Activated CD8-positive, alpha-beta memory T cell treated with anti-CD3 and anti-CD28 coated beads, Interleukin-2, amount 10 ng/mL, durations not matched to agents 7 days and 5 days (primary cell): Measurements from ENCODE around the gene C2orf66. TPM values are rescaled to one million over a fixed set of nuclear protein-coding genes. Genes with fewer than 3 reads are reported as not detected.

Experiments
- ATAC-seq: fragments of 150-1000 bp; cut with Tn5 transposase; one replicate; pipeline ENCODE4 v1.10.0; 2021; ENCODE audit warnings: moderate library complexity
- CTCF ChIA-PET: fragments of 350-600 bp; sonication (Branson Sonifier 250); formaldehyde crosslinking; loops from one replicate; lab custom pipeline; 2021; ENCODE audit warnings: antibody characterized with exemption; lab: Charles Lee
- DNase-seq: peaks from one replicate; pipeline ENCODE4 v3.0.0-alpha.2; 2020
- H3K27ac Mint-ChIP-seq: one replicate; pipeline ENCODE4 v1.8.0; 2021; ENCODE audit warnings: mild to moderate bottlenecking, mixed read lengths
- H3K27me3 Mint-ChIP-seq: one replicate; pipeline ENCODE4 v1.8.0; 2021; ENCODE audit warnings: mixed read lengths
- H3K36me3 Mint-ChIP-seq: one replicate; pipeline ENCODE4 v1.8.0; 2021; ENCODE audit warnings: mild to moderate bottlenecking, mixed read lengths
- H3K4me1 Mint-ChIP-seq: one replicate; pipeline ENCODE4 v1.8.0; 2021; ENCODE audit warnings: mixed read lengths
- H3K4me3 Mint-ChIP-seq: one replicate; pipeline ENCODE4 v1.8.0; 2021; ENCODE audit warnings: mild to moderate bottlenecking, moderate library complexity, mixed read lengths
- H3K9me3 Mint-ChIP-seq: one replicate; pipeline ENCODE4 v1.8.0; 2022; ENCODE audit warnings: low read depth, mixed read lengths
- total RNA-seq, 2 experiments: library from RNA; stranded (reverse); gene quantifications; one replicate each; pipeline ENCODE4 v1.2.3, GENCODE V29; 2021

C2orf66 gene
- under 1 TPM in 1 of 2 experiments, not detected in 1; 0.16 TPM for total RNA-seq

DNA sequence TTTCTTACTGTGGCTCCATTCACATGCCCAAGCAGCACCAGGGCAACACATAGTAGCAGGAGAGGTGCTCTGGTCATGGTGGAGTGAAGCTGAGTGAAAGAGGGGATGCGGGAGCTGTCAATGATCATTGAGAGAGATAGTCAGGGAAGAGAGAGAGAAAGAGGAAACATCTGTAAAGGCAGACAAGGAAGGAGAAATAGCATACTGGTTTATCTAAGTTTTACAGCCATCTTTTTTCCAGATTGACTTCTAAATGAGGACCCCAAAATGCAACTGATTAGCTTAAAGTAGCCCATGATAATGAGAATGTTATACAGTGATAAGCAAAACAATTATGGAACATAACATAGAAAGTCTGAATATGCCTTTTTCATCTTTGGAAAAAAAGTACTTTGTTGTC, at the start of gene C2orf66:
TSS of gene C2orf66 (minus strand) at position 96 of the 400 bp plus-strand sequence. CDS start at position 77, 19 bp downstream.
- no peak within 1 kb of the TSS for H3K4me3 Mint-ChIP-seq
- H3K9me3 Mint-ChIP-seq: peaks cover 2% of the 10 kb centered on the region
- peaks cover 49% of the 10 kb centered on the region for H3K27me3 Mint-ChIP-seq
- no peak for DNase-seq
- ATAC-seq: no peak
- no peak within 1 kb of the TSS for H3K27ac Mint-ChIP-seq
- H3K4me1 Mint-ChIP-seq: no peaks in the 10 kb centered on the region
- CTCF ChIA-PET: interaction anchor here (1.3 kb wide), 1 partner anchor 10 kb away, joined by 4 read pairs; the partner anchor contains the start of gene GTF3C3
- peaks cover 2% of the 10 kb centered on the region for H3K36me3 Mint-ChIP-seq

DNA sequence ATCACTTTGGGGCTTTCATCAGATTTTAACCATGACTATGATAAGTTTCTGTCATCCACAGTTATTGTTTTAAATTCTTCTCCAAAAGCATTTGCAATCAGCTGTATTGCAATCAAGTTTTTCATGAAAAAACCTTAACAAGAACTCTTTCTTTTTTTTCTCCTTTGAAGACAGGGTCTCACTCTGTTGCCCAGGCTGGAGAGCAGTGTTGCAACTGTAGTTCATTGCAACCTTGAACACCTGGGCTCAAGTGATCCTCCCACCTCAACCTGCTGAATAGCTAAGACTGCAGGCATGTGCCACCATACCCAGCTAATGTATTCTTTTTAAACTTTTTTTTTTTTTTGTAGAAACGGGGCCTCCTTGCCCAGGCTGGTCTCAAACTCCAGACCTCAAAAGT, 45.5 kb upstream of the C2orf66 start:
- no peaks in the 10 kb centered on the region for H3K27me3 Mint-ChIP-seq
- no peak for ATAC-seq
- H3K4me3 Mint-ChIP-seq: no peak overlapping the region
- H3K4me1 Mint-ChIP-seq: peaks cover 19% of the 10 kb centered on the region
- DNase-seq: no peak
- H3K36me3 Mint-ChIP-seq: peaks cover 58% of the 10 kb centered on the region
- CTCF ChIA-PET: no interaction called here
- H3K9me3 Mint-ChIP-seq: peaks cover 5% of the 10 kb centered on the region
- no peak overlapping the region for H3K27ac Mint-ChIP-seq

DNA sequence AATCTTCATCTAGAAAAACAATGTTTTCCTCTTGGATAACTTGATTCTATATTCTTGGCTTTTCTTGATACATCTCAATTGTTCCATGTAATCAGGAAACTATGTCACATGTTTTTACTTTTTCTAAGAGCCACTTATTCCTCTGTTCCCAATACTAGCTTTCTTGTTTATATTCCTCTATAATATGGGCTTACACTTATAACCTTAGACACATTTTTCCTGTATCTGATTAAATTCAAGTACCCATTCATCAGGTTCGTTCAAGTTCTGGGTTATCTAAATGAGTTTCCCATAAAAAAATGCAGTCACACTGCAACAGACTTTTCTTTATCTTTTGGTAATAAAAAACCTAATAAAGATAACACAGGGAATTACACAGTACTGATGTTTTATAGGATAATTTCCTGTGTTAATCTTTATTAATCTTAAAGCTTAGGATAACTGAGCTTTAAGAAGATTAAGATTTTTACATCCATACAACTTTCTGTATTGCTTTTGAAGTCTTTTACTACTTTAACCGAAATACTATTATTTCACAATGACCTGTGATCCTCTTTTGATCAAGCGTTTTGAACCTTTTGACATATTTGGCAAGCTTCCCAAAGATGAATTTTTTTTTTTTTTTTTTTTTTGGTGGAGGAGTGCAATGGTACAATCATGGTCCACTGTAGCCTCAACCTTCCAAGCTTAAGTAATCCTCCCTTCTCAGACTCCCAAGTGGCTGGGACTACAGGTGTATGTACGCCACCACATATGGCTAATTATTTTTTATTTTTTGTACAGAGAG, 44.3 kb upstream of the C2orf66 start:
- H3K4me1 Mint-ChIP-seq: peaks cover 19% of the 10 kb centered on the region
- H3K27ac Mint-ChIP-seq: no peak overlapping the region
- H3K27me3 Mint-ChIP-seq: no peaks in the 10 kb centered on the region
- DNase-seq (no peak), ATAC-seq (no peak)
- H3K4me3 Mint-ChIP-seq: no peak overlapping the region
- CTCF ChIA-PET: no interaction called here
- H3K9me3 Mint-ChIP-seq: peaks cover 2% of the 10 kb centered on the region
- H3K36me3 Mint-ChIP-seq: peaks cover 49% of the 10 kb centered on the region

GRCh38 chr2:196851088-196851487, 41.9 kb upstream of the C2orf66 start:
- H3K27me3 Mint-ChIP-seq: no peaks in the 10 kb centered on the region
- CTCF ChIA-PET: interaction anchor here (1.0 kb wide), 1 partner anchor 258 kb away, joined by 3 read pairs; no protein-coding TSS in a partner anchor
- ATAC-seq (no peak), DNase-seq (no peak)
- H3K27ac Mint-ChIP-seq: peak overlapping the region; percentile 28
- H3K36me3 Mint-ChIP-seq: peaks cover 48% of the 10 kb centered on the region
- H3K9me3 Mint-ChIP-seq: no peaks in the 10 kb centered on the region
- H3K4me3 Mint-ChIP-seq: no peak overlapping the region
- H3K4me1 Mint-ChIP-seq: peaks cover 28% of the 10 kb centered on the region

- ATAC-seq: no peak
- no peak for DNase-seq
- Mint-ChIP-seq H3K4me1 (peaks cover 32% of the 10 kb centered on the region), H3K36me3 (peaks cover 55% of the 10 kb centered on the region), H3K9me3 (no peaks in the 10 kb centered on the region), H3K4me3 (no peak overlapping the region), H3K27me3 (no peaks in the 10 kb centered on the region), H3K27ac (no peak overlapping the region)
- CTCF ChIA-PET: interaction anchor here (0.8 kb wide), 1 partner anchor 41 kb away, joined by 3 read pairs; no protein-coding TSS in a partner anchor
Observed at GRCh38 chr2:196849895-196850294, 40.7 kb upstream of the C2orf66 start.

- H3K4me1 Mint-ChIP-seq: peaks cover 20% of the 10 kb centered on the region
- no peaks in the 10 kb centered on the region for H3K9me3 Mint-ChIP-seq
- H3K36me3 Mint-ChIP-seq: peaks cover 51% of the 10 kb centered on the region
- CTCF ChIA-PET: interaction anchor here (2.4 kb wide), 1 partner anchor 96 kb away, joined by 5 read pairs; no protein-coding TSS in a partner anchor
- H3K4me3 Mint-ChIP-seq: no peak overlapping the region
- DNase-seq: no peak
- no peaks in the 10 kb centered on the region for H3K27me3 Mint-ChIP-seq
- no peak for ATAC-seq
- H3K27ac Mint-ChIP-seq: peak overlapping the region; percentile 17
Observed at GRCh38 chr2:196846295-196846694, 37.1 kb upstream of the C2orf66 start.

DNA sequence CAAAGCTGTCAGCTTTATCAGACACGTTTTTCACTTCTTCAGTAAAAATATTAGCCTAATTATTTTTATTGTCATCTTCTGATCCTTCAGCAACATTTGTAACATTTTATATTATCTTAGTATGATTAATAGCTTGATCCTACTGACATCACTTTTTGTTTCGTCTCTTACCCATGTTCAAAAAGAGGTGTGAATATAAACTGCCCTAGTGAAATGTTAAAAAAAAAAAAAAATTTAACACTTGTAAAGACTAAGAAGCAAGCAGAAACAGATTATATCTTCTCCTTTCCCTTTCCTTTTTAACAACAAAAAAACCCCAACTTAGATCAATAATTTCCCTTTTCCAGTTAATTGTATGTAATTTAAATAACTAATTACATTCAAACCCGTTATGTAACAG, 36.2 kb upstream of the C2orf66 start:
- Mint-ChIP-seq H3K36me3 (peaks cover 52% of the 10 kb centered on the region), H3K4me1 (peaks cover 15% of the 10 kb centered on the region), H3K27me3 (no peaks in the 10 kb centered on the region), H3K27ac (no peak overlapping the region), H3K4me3 (no peak overlapping the region), H3K9me3 (no peaks in the 10 kb centered on the region)
- ATAC-seq (no peak), DNase-seq (no peak)
- CTCF ChIA-PET: interaction anchor here (2.4 kb wide), 1 partner anchor 95 kb away, joined by 5 read pairs; no protein-coding TSS in a partner anchor

DNA sequence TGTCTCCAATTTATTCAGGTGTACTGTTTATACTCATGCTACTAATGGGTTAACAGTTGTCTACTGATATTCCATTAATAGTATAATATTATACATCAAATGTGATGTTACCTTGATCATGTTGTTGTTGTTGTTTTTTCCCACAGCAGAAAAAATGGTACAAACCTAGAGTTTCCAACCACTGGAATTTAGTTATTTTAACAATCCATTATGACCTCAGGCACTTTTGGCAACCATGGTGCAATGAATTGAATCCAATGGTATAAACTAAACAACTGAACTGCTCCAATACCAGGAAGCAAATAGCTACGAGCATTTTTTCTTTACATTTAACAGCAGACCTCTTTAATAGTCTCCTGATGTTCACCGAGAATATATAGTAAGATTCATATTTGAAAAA, 31.0 kb upstream of the C2orf66 start:
- no peaks in the 10 kb centered on the region for H3K9me3 Mint-ChIP-seq
- CTCF ChIA-PET: no interaction called here
- H3K4me3 Mint-ChIP-seq: no peak overlapping the region
- H3K27ac Mint-ChIP-seq: no peak overlapping the region
- peaks cover 42% of the 10 kb centered on the region for H3K36me3 Mint-ChIP-seq
- H3K4me1 Mint-ChIP-seq: no peaks in the 10 kb centered on the region
- ATAC-seq: no peak
- no peaks in the 10 kb centered on the region for H3K27me3 Mint-ChIP-seq
- DNase-seq: no peak

GRCh38 chr2:196839574-196839973, 30.4 kb upstream of the C2orf66 start:
- Mint-ChIP-seq H3K4me1 (no peaks in the 10 kb centered on the region), H3K36me3 (peaks cover 42% of the 10 kb centered on the region), H3K27ac (peak overlapping the region; percentile 0), H3K4me3 (no peak overlapping the region), H3K27me3 (no peaks in the 10 kb centered on the region), H3K9me3 (no peaks in the 10 kb centered on the region)
- CTCF ChIA-PET: no interaction called here
- ATAC-seq: no peak
- DNase-seq: no peak

DNA sequence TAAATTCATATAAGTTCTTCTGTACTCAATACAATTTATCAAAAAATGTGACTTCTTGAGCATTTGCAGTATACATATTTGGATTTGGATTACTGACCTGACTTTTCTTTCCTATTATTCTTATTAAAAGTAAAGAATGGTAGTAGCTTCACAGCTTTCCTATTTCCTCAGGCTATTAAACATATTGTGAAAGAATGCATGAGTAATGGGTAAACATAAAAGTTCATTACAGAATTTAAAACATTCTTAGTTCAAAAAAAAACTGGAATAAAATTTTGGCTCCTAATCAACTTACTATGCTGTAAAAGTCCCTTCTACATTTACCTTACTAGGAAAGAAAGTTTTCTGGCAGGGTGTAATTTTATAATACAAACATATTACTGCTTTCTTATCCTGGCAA, 27.3 kb upstream of the C2orf66 start:
- Mint-ChIP-seq H3K4me1 (no peaks in the 10 kb centered on the region), H3K4me3 (no peak overlapping the region), H3K27me3 (no peaks in the 10 kb centered on the region), H3K36me3 (peaks cover 47% of the 10 kb centered on the region), H3K9me3 (no peaks in the 10 kb centered on the region), H3K27ac (no peak overlapping the region)
- no peak for ATAC-seq
- CTCF ChIA-PET: no interaction called here
- DNase-seq: no peak

DNA sequence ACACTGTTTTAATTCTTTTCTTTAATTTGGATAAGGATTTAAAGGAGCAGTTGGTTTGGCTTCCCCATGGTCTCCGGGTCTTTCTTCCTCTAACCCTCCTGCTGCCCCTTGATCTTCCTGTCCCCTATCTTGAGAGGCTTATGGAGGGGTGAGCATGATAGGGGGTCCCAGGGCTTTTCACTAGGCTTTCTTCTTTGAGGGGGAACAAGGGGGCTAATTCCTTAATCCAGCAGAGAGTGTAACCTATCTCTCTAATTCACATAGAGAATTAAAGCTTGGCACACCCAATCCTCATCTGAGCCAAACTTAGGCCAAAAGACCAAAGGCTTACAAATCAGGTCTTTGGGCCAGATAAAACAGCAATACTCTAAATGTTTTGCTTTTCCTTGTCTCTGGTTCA, 21.5 kb upstream of the C2orf66 start:
- H3K4me1 Mint-ChIP-seq: peaks cover 16% of the 10 kb centered on the region

GRCh38 chr2:196827356-196827755, 18.2 kb upstream of the C2orf66 start:
- Mint-ChIP-seq H3K27ac (no peak overlapping the region), H3K36me3 (peaks cover 22% of the 10 kb centered on the region), H3K27me3 (no peaks in the 10 kb centered on the region), H3K9me3 (no peaks in the 10 kb centered on the region), H3K4me3 (no peak overlapping the region), H3K4me1 (peaks cover 16% of the 10 kb centered on the region)
- ATAC-seq (no peak), DNase-seq (no peak)
- CTCF ChIA-PET: interaction anchor here (1.2 kb wide), 1 partner anchor 28 kb away, joined by 3 read pairs; the partner anchor contains the start of gene GTF3C3

More for the DNA sequence above, 21.5 kb upstream of the C2orf66 start:
- CTCF ChIA-PET: no interaction called here
- Mint-ChIP-seq H3K4me3 (no peak overlapping the region), H3K27me3 (no peaks in the 10 kb centered on the region), H3K27ac (peak overlapping the region; percentile 32), H3K36me3 (peaks cover 21% of the 10 kb centered on the region), H3K9me3 (no peaks in the 10 kb centered on the region)
- DNase-seq (no peak), ATAC-seq (no peak)

GRCh38 chr2:196823750-196824522, 14.8 kb upstream of the C2orf66 start:
- no peaks in the 10 kb centered on the region for H3K27me3 Mint-ChIP-seq
- H3K27ac Mint-ChIP-seq: no peak overlapping the region
- H3K36me3 Mint-ChIP-seq: peaks cover 12% of the 10 kb centered on the region
- no peak overlapping the region for H3K4me3 Mint-ChIP-seq
- CTCF ChIA-PET: no interaction called here
- no peaks in the 10 kb centered on the region for H3K9me3 Mint-ChIP-seq
- no peak for DNase-seq
- ATAC-seq: no peak
- H3K4me1 Mint-ChIP-seq: peaks cover 15% of the 10 kb centered on the region
